CD4-positive, alpha-beta T cell treated with Interleukin-10 for 1 hour (primary cell): ENCODE data around the gene IL6R.
"Not testable (repeated sequence)": the region's sequence is repeated elsewhere in the genome, so short reads cannot be mapped to it uniquely, and the experiment has no call there.

ENCODE experiments used
- DNase-seq: peaks from one replicate; pipeline ENCODE4 v3.0.0-alpha.2; 2020

IL6R gene

GRCh38 chr1:154404984-154405746, at the start of gene IL6R:
TSS of gene IL6R (plus strand) at chr1:154405343. CDS start at chr1:154405630, 287 bp downstream.
- peak; percentile 77 for DNase-seq

- DNase-seq = no peak
Measured at GRCh38 chr1:154358519-154358918, 46.6 kb upstream of the IL6R start.

GRCh38 chr1:154360288-154360687, 44.9 kb upstream of the IL6R start:
- no peak for DNase-seq

GRCh38 chr1:154360881-154361280, 44.3 kb upstream of the IL6R start:
- not testable (repeated sequence) for DNase-seq

- DNase-seq = no peak
Measured at GRCh38 chr1:154361357-154361756, 43.8 kb upstream of the IL6R start.

GRCh38 chr1:154371436-154371835, 33.7 kb upstream of the IL6R start:
- DNase-seq = no peak

GRCh38 chr1:154373777-154374357, 31.3 kb upstream of the IL6R start:
- DNase-seq = not testable (repeated sequence)

- DNase-seq = no peak
Measured at GRCh38 chr1:154379301-154379700, 25.8 kb upstream of the IL6R start.

- no peak for DNase-seq
Measured at GRCh38 chr1:154384650-154385489, 20.3 kb upstream of the IL6R start.

GRCh38 chr1:154386643-154387352, 18.3 kb upstream of the IL6R start:
- peak; percentile 83 for DNase-seq

- no peak for DNase-seq
Measured at GRCh38 chr1:154391086-154391770, 13.9 kb upstream of the IL6R start.

- no peak for DNase-seq
Measured at GRCh38 chr1:154398141-154398540, 7.0 kb upstream of the IL6R start.

- peak; percentile 20 for DNase-seq
Measured at GRCh38 chr1:154398678-154399077, 6.5 kb upstream of the IL6R start.

GRCh38 chr1:154400381-154400801, 4.8 kb upstream of the IL6R start:
- DNase-seq = no peak

GRCh38 chr1:154402409-154402921, 2.7 kb upstream of the IL6R start:
- DNase-seq = no peak

GRCh38 chr1:154403261-154403943, 1.7 kb upstream of the IL6R start:
- peak; percentile 61 for DNase-seq

GRCh38 chr1:154403983-154404382, 1.2 kb upstream of the IL6R start:
- DNase-seq = no peak

- no peak for DNase-seq
Measured at GRCh38 chr1:154404511-154404931, 622 bp upstream of the IL6R start.

GRCh38 chr1:154405747-154406571, 816 bp downstream of the IL6R start:
- peak; percentile 47 for DNase-seq

- no peak for DNase-seq
Measured at GRCh38 chr1:154406572-154406879, 1.4 kb downstream of the IL6R start.

- no peak for DNase-seq
Measured at GRCh38 chr1:154406886-154407197, 1.7 kb downstream of the IL6R start.
